HCT116 (cell line): ENCODE results near the gene C16orf95. TPM values are rescaled to one million over a fixed set of nuclear protein-coding genes. Genes with fewer than 3 reads are reported as not detected.

Experiments
- ATAC-seq: fragments of 200-7000 bp; cut with Tn5 transposase; 2 replicates; pipeline ENCODE4 v1.9.1; 2020; ENCODE audit warnings: mild to moderate bottlenecking, moderate library complexity
- BruUV-seq: library from RNA; stranded (reverse); fragments of 400-500 nt; replicated peaks from 2 replicates; lab custom pipeline; 2021; lab: Mats Ljungman, UMichigan
- CTCF ChIA-PET: fragments of 300-600 bp; sonication (Branson Sonifier 250); formaldehyde crosslinking; loops from one replicate; lab custom pipeline; 2021; ENCODE audit warnings: antibody characterized with exemption; lab: Charles Lee
- POLR2A ChIA-PET: fragments of 300-600, 350-600 bp; sonication (Branson Sonifier 250); formaldehyde crosslinking; loops from one replicate; lab custom pipeline; 2021; ENCODE audit warnings: antibody characterized with exemption; lab: Charles Lee
- RAD21 ChIA-PET, 2 experiments: fragments of 300-600 bp; sonication (Branson Sonifier 250); formaldehyde crosslinking; loops; one replicate each; lab custom pipeline; 2023; ENCODE audit warnings: low total read pairs in 2 of 2; ENCODE audit not compliant: uncharacterized antibody in 2 of 2, unreplicated experiment in 2 of 2, low non-redundant PET in 1 of 2; lab: Charles Lee
- DNase-seq: peaks from one replicate; pipeline ENCODE4 v3.0.0-alpha.2; 2010; ENCODE audit warnings: low read depth, low spot score
- H2AFZ ChIP-seq: fragments of 200-600 bp; shearing (Covaris generic), sonication (generic); 2 replicates; pipeline ENCODE4 v1.6.1; 2017; ENCODE audit warnings: low read depth, mixed run types, mixed read lengths, antibody characterized with exemption, low read length; ENCODE audit not compliant: poor library complexity, severe bottlenecking
- H3K27ac ChIP-seq: 2 replicates; pipeline ENCODE4 v1.5.1; 2012; ENCODE audit warnings: low read depth, low read length
- H3K27me3 ChIP-seq: fragments of 200-600 bp; sonication (generic); 2 replicates; pipeline ENCODE4 v1.6.1; 2016; ENCODE audit warnings: mixed run types, low read length, mixed read lengths; ENCODE audit not compliant: insufficient read depth
- H3K36me3 ChIP-seq, 2 experiments: fragments of 200-500 bp in 1 of 2; fragments of 200-600 bp in 1 of 2; sonication (Bioruptor generic) in 1 of 2; sonication (generic) in 1 of 2; 2 replicates each; pipeline versions ENCODE4 v1.5.1 to v1.6.1; 2014 to 2016; ENCODE audit warnings: low read length in 2 of 2, inconsistent platforms in 1 of 2, mixed read lengths in 1 of 2, mixed run types in 1 of 2; ENCODE audit not compliant: insufficient read depth in 2 of 2, control insufficient read depth in 1 of 2
- H3K4me1 ChIP-seq, 2 experiments: fragments of 200-600 bp in 1 of 2; sonication (generic) in 1 of 2; 2 replicates each; pipeline versions ENCODE4 v1.5.1 to v1.6.1; 2012 to 2017; ENCODE audit warnings: low read length in 2 of 2, inconsistent platforms in 1 of 2, mild to moderate bottlenecking in 1 of 2, mixed read lengths in 1 of 2, mixed run types in 1 of 2, moderate library complexity in 1 of 2; ENCODE audit not compliant: insufficient read depth in 2 of 2, control insufficient read depth in 1 of 2
- H3K4me2 ChIP-seq: fragments of 200-600 bp; sonication (generic); 2 replicates; pipeline ENCODE4 v1.6.1; 2017; ENCODE audit warnings: mixed run types, low read length, mixed read lengths
- H3K4me3 ChIP-seq, 2 experiments: fragments of 200-600 bp in 1 of 2; sonication (generic) in 1 of 2; replicated peaks in 1 of 2; 2 replicates each; pipeline ENCODE4 v1.5.1; 2011 to 2016; ENCODE audit warnings: low read length in 2 of 2, control low read depth in 1 of 2, low read depth in 1 of 2, mild to moderate bottlenecking in 1 of 2, mixed read lengths in 1 of 2, mixed run types in 1 of 2
- H3K79me2 ChIP-seq: fragments of 200-600 bp; sonication (generic); 2 replicates; pipeline ENCODE4 v1.6.1; 2017; ENCODE audit warnings: mild to moderate bottlenecking, mixed run types, low read length, moderate library complexity, mixed read lengths; ENCODE audit not compliant: insufficient read depth
- H3K9ac ChIP-seq: fragments of 200-600 bp; sonication (generic); 2 replicates; pipeline ENCODE4 v1.6.1; 2016; ENCODE audit warnings: low read length, mixed read lengths
- H3K9me2 ChIP-seq: fragments of 200-600 bp; sonication (generic), shearing (Covaris generic); 2 replicates; pipeline ENCODE4 v1.6.1; 2017; ENCODE audit warnings: mixed run types, mild to moderate bottlenecking, moderate library complexity; ENCODE audit not compliant: insufficient read depth
- H3K9me3 ChIP-seq, 2 experiments: fragments of 200-500 bp in 1 of 2; fragments of 200-600 bp in 1 of 2; sonication (Bioruptor generic) in 1 of 2; sonication (generic) in 1 of 2; 2 replicates each; pipeline ENCODE4 v1.6.1; 2014 to 2017; ENCODE audit warnings: low read length in 2 of 2, mixed read lengths in 2 of 2, inconsistent platforms in 1 of 2, low read depth in 1 of 2, mild to moderate bottlenecking in 1 of 2, mixed run types in 1 of 2, moderate library complexity in 1 of 2; ENCODE audit not compliant: control insufficient read depth in 1 of 2, insufficient read depth in 1 of 2
- H4K20me1 ChIP-seq: fragments of 200-600 bp; sonication (generic), shearing (Covaris generic); 2 replicates; pipeline ENCODE4 v1.6.1; 2017; ENCODE audit warnings: mixed run types, mild to moderate bottlenecking, moderate library complexity; ENCODE audit not compliant: insufficient read depth
- ATF3 ChIP-seq: IDR thresholded peaks from 2 replicates; pipeline ENCODE4 v1.6.1; 2012
- CBX3 ChIP-seq: IDR thresholded peaks from 2 replicates; pipeline ENCODE4 v1.6.1; 2012; ENCODE audit warnings: low read depth
- CEBPB ChIP-seq: IDR thresholded peaks from 2 replicates; pipeline ENCODE4 v1.6.1; 2012; ENCODE audit warnings: low read depth
- CTCF ChIP-seq, 3 experiments: fragments of 200-600 bp in 1 of 3; sonication (generic) in 1 of 3; IDR thresholded peaks in 2 of 3; conservative IDR thresholded peaks in 1 of 3; 2 replicates each; pipeline ENCODE4 v1.5.1; 2012 to 2017; ENCODE audit warnings: low read depth in 2 of 3, low read length in 2 of 3, antibody characterized with exemption in 1 of 3, borderline replicate concordance in 1 of 3, control low read depth in 1 of 3, mild to moderate bottlenecking in 1 of 3, mixed read lengths in 1 of 3, mixed run types in 1 of 3, moderate library complexity in 1 of 3; ENCODE audit not compliant: insufficient read depth in 1 of 3
- EGR1 ChIP-seq: IDR thresholded peaks from 2 replicates; pipeline ENCODE4 v1.6.1; 2012; ENCODE audit warnings: low read depth
- ELF1 ChIP-seq: IDR thresholded peaks from 2 replicates; pipeline ENCODE4 v1.6.1; 2012; ENCODE audit warnings: low read depth, borderline replicate concordance
- EZH2phosphoT487 ChIP-seq: fragments of 200-600 bp; IDR thresholded peaks from 2 replicates; pipeline ENCODE4 v1.6.1; 2018; ENCODE audit warnings: antibody characterized with exemption, borderline replicate concordance
- FOSL1 ChIP-seq: IDR thresholded peaks from 2 replicates; pipeline ENCODE4 v1.6.1; 2012; ENCODE audit warnings: low read depth
- JUND ChIP-seq: IDR thresholded peaks from 2 replicates; pipeline ENCODE4 v1.6.1; 2012
- MAX ChIP-seq: IDR thresholded peaks from 2 replicates; pipeline ENCODE4 v1.6.1; 2012
- POLR2A ChIP-seq: IDR thresholded peaks from 2 replicates; pipeline ENCODE4 v1.7.0; 2011; ENCODE audit warnings: borderline replicate concordance; ENCODE audit not compliant: insufficient read depth, insufficient read length; ENCODE audit errors: extremely low read depth
- RAD21 ChIP-seq: IDR thresholded peaks from 2 replicates; pipeline ENCODE4 v1.6.1; 2012; ENCODE audit warnings: low read depth, mild to moderate bottlenecking
- REST ChIP-seq: IDR thresholded peaks from 2 replicates; pipeline ENCODE4 v1.6.1; 2012; ENCODE audit warnings: low read depth
- SIN3A ChIP-seq: IDR thresholded peaks from 2 replicates; pipeline ENCODE4 v1.6.1; 2012; ENCODE audit warnings: low read depth
- SP1 ChIP-seq: IDR thresholded peaks from 2 replicates; pipeline ENCODE4 v1.6.1; 2012; ENCODE audit warnings: low read depth
- SRF ChIP-seq: IDR thresholded peaks from 2 replicates; pipeline ENCODE4 v1.6.1; 2012; ENCODE audit warnings: low read depth
- TCF7L2 ChIP-seq: IDR thresholded peaks from 2 replicates; pipeline ENCODE4 v1.7.0; 2011; ENCODE audit warnings: borderline replicate concordance, inconsistent platforms; ENCODE audit not compliant: insufficient read depth, insufficient read length; ENCODE audit errors: extremely low read depth
- YY1 ChIP-seq: IDR thresholded peaks from 2 replicates; pipeline ENCODE4 v1.6.1; 2011; ENCODE audit warnings: low read length, low read depth, moderate library complexity, mild to moderate bottlenecking; ENCODE audit not compliant: insufficient replicate concordance; ENCODE audit errors: extremely low read depth
- ZFX ChIP-seq: fragments of 450-650 bp; IDR thresholded peaks from 2 replicates; pipeline ENCODE4 v1.6.1; 2017
- intact Hi-C: fragments of 100-400 bp; cut with micrococcal nuclease; formaldehyde crosslinking; loops from 2 replicates; pipeline ENCODE4 v1.10.0; 2022
- total RNA-seq: library from RNA; stranded (reverse); gene quantifications from one replicate; pipeline ENCODE4 v1.2.1, GENCODE V29; 2021; ENCODE audit not compliant: unreplicated experiment

Gene C16orf95
- total RNA-seq, 1 experiment from 2014 or later = 12.2 TPM

GRCh38 chr16:87308826-87309225 is 8.4 kb downstream of the C16orf95 start:
- Histone ChIP-seq H3K4me3 (no peak overlapping the region), H3K4me1 (no peaks in the 10 kb centered on the region; a peak in 1 of 4 replicates), H3K79me2 (no peaks in the 10 kb centered on the region), H3K9me3 (peaks cover 0 to 4% of the 10 kb centered on the region in 2 experiments; a peak in 1 of 4 replicates), H2AFZ (no peak overlapping the region), H3K27ac (no peak overlapping the region), H3K27me3 (no peaks in the 10 kb centered on the region), H3K9me2 (no peaks in the 10 kb centered on the region), H3K9ac (no peak overlapping the region), H4K20me1 (no peaks in the 10 kb centered on the region), H3K36me3 (no peaks in the 10 kb centered on the region; a peak in 1 of 4 replicates), H3K4me2 (no peak overlapping the region)
- BruUV-seq = no TSS peak
- DNase-seq = no peak
- ChIA-PET POLR2A (no interaction called here), CTCF (interaction anchor here (1.2 kb wide), 1 partner anchor 11 kb away, joined by 4 read pairs; no protein-coding TSS in a partner anchor), RAD21 (no interaction called here)
- intact Hi-C loops = no loop called here
- TF ChIP-seq RAD21 (no peak), SP1 (no peak), SRF (no peak), ATF3 (no peak), CBX3 (no peak), SIN3A (no peak), YY1 (no peak), REST (no peak), EZH2phosphoT487 (no peak), TCF7L2 (no peak), CTCF (IDR thresholded peaks at IDR 0.05 in 2 of 3, conservative IDR thresholded peaks at IDR 0.05 in 1 of 3; ENCODE audit: borderline replicate concordance in 1 of 3, insufficient read depth in 1 of 3, low read depth in 2 of 3, low read length in 2 of 3) (no peak), JUND (no peak), MAX (no peak), CEBPB (no peak), POLR2A (no peak), FOSL1 (no peak), ELF1 (no peak), EGR1 (no peak), ZFX (no peak)
- no peak for ATAC-seq
